ENCODE measurements around the gene RIN1. TPM values are rescaled to one million over a fixed set of nuclear protein-coding genes. Genes with fewer than 3 reads are reported as not detected.

RIN1 gene
- total RNA-seq, 1 donor from 2014 or later: 2.3 TPM

GRCh38 chr11:66333896-66334604 lies 2.2 kb downstream of the RIN1 start:
- no peak for DNase-seq (ENCODE audit: low spot score, unreplicated experiment)
- Mint-ChIP-seq H3K4me3 (ENCODE audit: low read depth) (no peak overlapping the region), H3K36me3 (ENCODE audit: insufficient read depth) (no peaks in the 10 kb centered on the region), H3K27ac (no peak overlapping the region), H3K27me3 (peaks cover 16% of the 10 kb centered on the region), H3K9me3 (ENCODE audit: low read depth) (no peaks in the 10 kb centered on the region), H3K4me1 (ENCODE audit: low read depth) (peaks cover 2% of the 10 kb centered on the region)
- TF ChIP-seq CTCF (IDR thresholded peaks at IDR 0.05; ENCODE audit: unreplicated experiment): no peak

- H3K4me1 Mint-ChIP-seq (ENCODE audit: low read depth): peaks cover 4% of the 10 kb centered on the region
Observed at GRCh38 chr11:66333220-66333877, 2.9 kb downstream of the RIN1 start.

GRCh38 chr11:66332371-66333219 lies 3.6 kb downstream of the RIN1 start:
- H3K27ac Mint-ChIP-seq: no peak overlapping the region
- H3K4me3 Mint-ChIP-seq (ENCODE audit: low read depth): no peak overlapping the region
- H3K27me3 Mint-ChIP-seq: peaks cover 24% of the 10 kb centered on the region
- H3K4me1 Mint-ChIP-seq (ENCODE audit: low read depth): peaks cover 4% of the 10 kb centered on the region
- no peak for TF ChIP-seq CTCF (IDR thresholded peaks at IDR 0.05; ENCODE audit: unreplicated experiment)
- no peak for DNase-seq (ENCODE audit: low spot score, unreplicated experiment)
- H3K36me3 Mint-ChIP-seq (ENCODE audit: insufficient read depth): no peaks in the 10 kb centered on the region
- H3K9me3 Mint-ChIP-seq (ENCODE audit: low read depth): no peaks in the 10 kb centered on the region

More at GRCh38 chr11:66333220-66333877, 2.9 kb downstream of the RIN1 start:
- DNase-seq (ENCODE audit: low spot score, unreplicated experiment): no peak
- TF ChIP-seq CTCF (IDR thresholded peaks at IDR 0.05; ENCODE audit: unreplicated experiment): no peak
- no peaks in the 10 kb centered on the region for H3K36me3 Mint-ChIP-seq (ENCODE audit: insufficient read depth)
- no peak overlapping the region for H3K27ac Mint-ChIP-seq
- H3K27me3 Mint-ChIP-seq: peaks cover 20% of the 10 kb centered on the region
- H3K9me3 Mint-ChIP-seq (ENCODE audit: low read depth): no peaks in the 10 kb centered on the region
- H3K4me3 Mint-ChIP-seq (ENCODE audit: low read depth): no peak overlapping the region

- Mint-ChIP-seq H3K27ac (no peak overlapping the region), H3K4me1 (ENCODE audit: low read depth) (peaks cover 4% of the 10 kb centered on the region), H3K27me3 (peaks cover 28% of the 10 kb centered on the region), H3K9me3 (ENCODE audit: low read depth) (no peaks in the 10 kb centered on the region), H3K36me3 (ENCODE audit: insufficient read depth) (no peaks in the 10 kb centered on the region), H3K4me3 (ENCODE audit: low read depth) (no peak overlapping the region)
- no peak for TF ChIP-seq CTCF (IDR thresholded peaks at IDR 0.05; ENCODE audit: unreplicated experiment)
- no peak for DNase-seq (ENCODE audit: low spot score, unreplicated experiment)
Observed at GRCh38 chr11:66331542-66332370, 4.5 kb downstream of the RIN1 start.
